H9 (cell line): Measurements from ENCODE around the gene NSMF. TPM values are rescaled to one million over a fixed set of nuclear protein-coding genes. Genes with fewer than 3 reads are reported as not detected.

Source experiments
- DNase-seq: peaks from one replicate; pipeline ENCODE4 v3.0.0-alpha.2; 2017
- H2AFZ ChIP-seq: one replicate; pipeline ENCODE4 v1.6.1; 2013; ENCODE audit warnings: mild to moderate bottlenecking, low read length, control low read depth, moderate library complexity
- H2AK5ac ChIP-seq: 2 replicates; pipeline ENCODE4 v1.6.1; 2013; ENCODE audit warnings: low read length, control low read depth, mixed read lengths; ENCODE audit not compliant: insufficient read length
- H2BK120ac ChIP-seq: one replicate; pipeline ENCODE4 v1.6.1; 2013; ENCODE audit warnings: low read depth, mild to moderate bottlenecking, low read length, control low read depth, inconsistent platforms; ENCODE audit not compliant: poor library complexity, severe bottlenecking
- H2BK12ac ChIP-seq: 2 replicates; pipeline ENCODE4 v1.6.1; 2013; ENCODE audit warnings: low read length, control low read depth, mixed read lengths, low read depth; ENCODE audit not compliant: insufficient read length
- H2BK15ac ChIP-seq: 2 replicates; pipeline ENCODE4 v1.6.1; 2013; ENCODE audit warnings: low read depth, low read length, control low read depth
- H2BK20ac ChIP-seq: one replicate; pipeline ENCODE4 v1.6.1; 2013; ENCODE audit warnings: low read depth, mild to moderate bottlenecking, low read length, control low read depth, inconsistent platforms; ENCODE audit not compliant: poor library complexity, severe bottlenecking
- H2BK5ac ChIP-seq: 2 replicates; pipeline ENCODE4 v1.6.1; 2013; ENCODE audit warnings: low read length, control low read depth, mixed read lengths; ENCODE audit not compliant: insufficient read length
- H3K14ac ChIP-seq: 2 replicates; pipeline ENCODE4 v1.6.1; 2013; ENCODE audit warnings: low read length, control low read depth; ENCODE audit not compliant: insufficient read depth
- H3K18ac ChIP-seq: 2 replicates; pipeline ENCODE4 v1.6.1; 2013; ENCODE audit warnings: low read depth, mild to moderate bottlenecking, mixed read lengths, low read length, control low read depth; ENCODE audit not compliant: insufficient read length
- H3K23ac ChIP-seq: 2 replicates; pipeline ENCODE4 v1.6.1; 2013; ENCODE audit warnings: low read length, control low read depth, mixed read lengths, low read depth; ENCODE audit not compliant: insufficient read length
- H3K23me2 ChIP-seq: 2 replicates; pipeline ENCODE4 v1.6.1; 2013; ENCODE audit warnings: low read depth, mild to moderate bottlenecking, mixed read lengths, low read length, control low read depth; ENCODE audit not compliant: insufficient read length, poor library complexity, severe bottlenecking
- H3K27ac ChIP-seq: 2 replicates; pipeline ENCODE4 v1.5.1; 2013; ENCODE audit warnings: low read length, control low read depth, mixed read lengths, low read depth; ENCODE audit not compliant: insufficient read length
- H3K27me3 ChIP-seq: 2 replicates; pipeline ENCODE4 v1.6.1; 2013; ENCODE audit warnings: low read length, control low read depth, inconsistent platforms; ENCODE audit not compliant: insufficient read depth
- H3K4ac ChIP-seq: 2 replicates; pipeline ENCODE4 v1.6.1; 2013; ENCODE audit warnings: low read depth, mild to moderate bottlenecking, control low read depth, inconsistent platforms, low read length, moderate library complexity
- H3K4me1 ChIP-seq: 2 replicates; pipeline ENCODE4 v1.6.1; 2013; ENCODE audit warnings: low read length, control low read depth, inconsistent platforms; ENCODE audit not compliant: insufficient read depth
- H3K4me2 ChIP-seq: 2 replicates; pipeline ENCODE4 v1.6.1; 2013; ENCODE audit warnings: low read length, control low read depth, mixed read lengths; ENCODE audit not compliant: insufficient read length, insufficient read depth
- H3K56ac ChIP-seq: 2 replicates; pipeline ENCODE4 v1.6.1; 2013; ENCODE audit warnings: low read depth, mild to moderate bottlenecking, mixed read lengths, low read length, control low read depth; ENCODE audit not compliant: insufficient read length
- H3K79me1 ChIP-seq: 2 replicates; pipeline ENCODE4 v1.6.1; 2013; ENCODE audit warnings: low read depth, mild to moderate bottlenecking, moderate library complexity, low read length, control low read depth, inconsistent platforms; ENCODE audit not compliant: insufficient read depth, poor library complexity, severe bottlenecking
- H3K79me2 ChIP-seq: 2 replicates; pipeline ENCODE4 v1.6.1; 2013; ENCODE audit warnings: low read length, control low read depth, inconsistent platforms; ENCODE audit not compliant: insufficient read depth
- H3K9ac ChIP-seq: 2 replicates; pipeline ENCODE4 v1.6.1; 2013; ENCODE audit warnings: low read length, control low read depth, mixed read lengths; ENCODE audit not compliant: insufficient read length; ENCODE audit errors: extremely low read depth
- H3K9me3 ChIP-seq: one replicate; pipeline ENCODE4 v1.6.1; 2013; ENCODE audit warnings: low read depth, low read length, inconsistent platforms; ENCODE audit not compliant: control insufficient read depth
- H3T11ph ChIP-seq: one replicate; pipeline ENCODE4 v1.6.1; 2013; ENCODE audit warnings: mild to moderate bottlenecking, low read length, control low read depth, inconsistent platforms
- H4K20me1 ChIP-seq: one replicate; pipeline ENCODE4 v1.6.1; 2013; ENCODE audit not compliant: control insufficient read depth, insufficient read length, insufficient read depth
- H4K5ac ChIP-seq: 2 replicates; pipeline ENCODE4 v1.6.1; 2013; ENCODE audit warnings: low read depth, mild to moderate bottlenecking, mixed read lengths, low read length, control low read depth; ENCODE audit not compliant: insufficient read length
- H4K8ac ChIP-seq: replicated peaks from 2 replicates; pipeline ENCODE4 v1.6.1; 2013; ENCODE audit warnings: low read length, control low read depth, mixed read lengths, low read depth; ENCODE audit not compliant: insufficient read length
- H4K91ac ChIP-seq: 2 replicates; pipeline ENCODE4 v1.6.1; 2013; ENCODE audit warnings: low read depth, mild to moderate bottlenecking, moderate library complexity, mixed read lengths, low read length, control low read depth; ENCODE audit not compliant: insufficient read length
- H3K27ac Mint-ChIP-seq, 3 experiments: 2 replicates in 2 of 3; 3 replicates in 1 of 3; pipeline ENCODE4 v1.8.0; 2020 to 2021; ENCODE audit warnings: mixed read lengths in 3 of 3, mild to moderate bottlenecking in 1 of 3, moderate library complexity in 1 of 3
- H3K27me3 Mint-ChIP-seq: 2 replicates; pipeline ENCODE4 v1.8.0; 2021; ENCODE audit warnings: low read depth, mild to moderate bottlenecking, moderate library complexity, mixed read lengths
- H3K36me3 Mint-ChIP-seq, 3 experiments: 2 replicates in 2 of 3; 3 replicates in 1 of 3; pipeline ENCODE4 v1.8.0; 2020 to 2021; ENCODE audit warnings: low read depth in 3 of 3, mixed read lengths in 3 of 3; ENCODE audit not compliant: insufficient read depth in 1 of 3
- H3K4me1 Mint-ChIP-seq, 2 experiments: 2 replicates each; pipeline ENCODE4 v1.8.0; 2020; ENCODE audit warnings: mixed read lengths in 2 of 2
- H3K4me3 Mint-ChIP-seq, 2 experiments: 2 replicates in 1 of 2; 3 replicates in 1 of 2; pipeline ENCODE4 v1.8.0; 2020 to 2021; ENCODE audit warnings: mild to moderate bottlenecking in 2 of 2, mixed read lengths in 2 of 2, moderate library complexity in 1 of 2
- H3K9me3 Mint-ChIP-seq, 2 experiments: 2 replicates in 1 of 2; 3 replicates in 1 of 2; pipeline ENCODE4 v1.8.0; 2020; ENCODE audit warnings: mild to moderate bottlenecking in 2 of 2, mixed read lengths in 2 of 2, moderate library complexity in 1 of 2
- WGBS: extraction: QIAGEN DNeasy Blood & Tissue Kit; methylation state at CpG from one replicate; pipeline ENCODE4 v1.1.7; 2013; ENCODE audit warnings: missing lambda C conversion rate, low lambda C conversion rate, mixed read lengths; ENCODE audit not compliant: insufficient read length; ENCODE audit errors: extremely low coverage; 5-methylcytosine and 5-hydroxymethylcytosine counted together
- total RNA-seq: library from RNA; stranded (reverse); gene quantifications from 2 replicates; pipeline ENCODE4 v1.2.1, GENCODE V29; 2021
- TF ChIP-seq, protein P1 (sequence below): fragments of 200-600 bp; sonication (generic); conservative IDR thresholded peaks from 3 replicates; pipeline ENCODE4 v1.8.0; 2021; ENCODE audit warnings: antibody characterized with exemption, mild to moderate bottlenecking

Gene NSMF
- total RNA-seq, 1 experiment from 2014 or later, result 46.3 TPM

DNA sequence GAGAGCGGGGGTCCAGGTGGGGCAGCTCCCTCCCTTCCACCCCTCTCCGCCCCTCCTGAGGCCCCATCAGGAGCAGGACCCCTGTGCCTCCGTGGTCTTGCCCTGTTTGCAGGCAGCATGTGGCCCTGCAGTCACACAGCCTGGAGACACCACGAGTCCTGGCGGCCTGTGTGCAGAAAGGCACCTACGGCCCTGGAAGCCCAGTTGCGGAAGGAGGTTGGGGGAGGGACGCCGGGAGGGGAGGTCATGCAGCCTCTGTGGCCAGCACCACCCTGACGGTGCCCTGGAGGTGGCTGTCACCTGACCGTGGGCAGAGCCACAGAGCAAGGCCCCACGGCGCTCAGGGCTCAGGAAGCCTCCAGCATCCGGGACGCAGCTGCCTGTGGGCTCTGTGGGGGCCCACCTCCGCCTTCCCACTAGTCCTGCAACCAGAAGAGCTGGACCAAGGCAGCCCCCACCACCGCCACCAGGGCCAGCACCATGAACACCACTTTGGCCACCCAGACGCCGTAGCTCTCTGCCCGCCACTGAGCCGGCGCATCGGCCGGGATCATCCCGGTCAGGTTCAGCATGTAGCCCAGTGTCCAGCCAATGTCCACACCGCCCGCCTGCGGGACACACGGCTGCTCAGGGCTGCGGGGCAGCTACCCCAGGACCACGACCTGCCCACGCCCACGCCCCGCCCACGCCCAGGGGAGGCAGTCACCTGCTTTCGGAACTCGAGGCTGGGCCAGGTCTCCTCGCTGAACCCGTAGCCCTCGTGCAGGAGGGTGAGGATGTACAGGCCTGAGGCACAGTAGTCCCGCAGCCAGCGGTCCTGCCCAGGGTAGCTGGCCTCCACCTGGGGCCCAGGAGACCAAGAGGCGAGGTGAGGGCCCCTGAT lies 24.4 kb downstream of the NSMF start:
- Histone ChIP-seq H4K8ac (no peak overlapping the region), H3K4ac (no peak overlapping the region), H2BK5ac (no peak overlapping the region), H3K79me1 (no peaks in the 10 kb centered on the region), H3K23me2 (no peaks in the 10 kb centered on the region), H3K4me1 (no peaks in the 10 kb centered on the region), H3K18ac (no peak overlapping the region), H3K9ac (no peak overlapping the region), H2AK5ac (no peak overlapping the region), H3T11ph (no peak overlapping the region), H3K56ac (no peak overlapping the region), H3K79me2 (no peaks in the 10 kb centered on the region), H2BK12ac (no peak overlapping the region), H3K23ac (no peak overlapping the region), H4K91ac (no peak overlapping the region), H2BK20ac (no peak overlapping the region), H4K20me1 (no peaks in the 10 kb centered on the region), H2BK120ac (no peak overlapping the region), H3K27ac (no peak overlapping the region), H3K4me2 (no peak overlapping the region), H3K14ac (no peak overlapping the region), H3K9me3 (no peaks in the 10 kb centered on the region), H4K5ac (no peak overlapping the region), H3K27me3 (no peaks in the 10 kb centered on the region), H2AFZ (no peak overlapping the region), H2BK15ac (no peak overlapping the region)
- H3K4me3 Mint-ChIP-seq, result no peak overlapping the region; a peak in 1 of 5 replicates
- no peaks in the 10 kb centered on the region for H3K36me3 Mint-ChIP-seq
- H3K27ac Mint-ChIP-seq, result no peak overlapping the region
- no CpG with 5 or more reads among the region's 43 CpGs for WGBS
- no peaks in the 10 kb centered on the region; a peak in 1 of 4 replicates for H3K4me1 Mint-ChIP-seq
- TF ChIP-seq, protein P1, sequence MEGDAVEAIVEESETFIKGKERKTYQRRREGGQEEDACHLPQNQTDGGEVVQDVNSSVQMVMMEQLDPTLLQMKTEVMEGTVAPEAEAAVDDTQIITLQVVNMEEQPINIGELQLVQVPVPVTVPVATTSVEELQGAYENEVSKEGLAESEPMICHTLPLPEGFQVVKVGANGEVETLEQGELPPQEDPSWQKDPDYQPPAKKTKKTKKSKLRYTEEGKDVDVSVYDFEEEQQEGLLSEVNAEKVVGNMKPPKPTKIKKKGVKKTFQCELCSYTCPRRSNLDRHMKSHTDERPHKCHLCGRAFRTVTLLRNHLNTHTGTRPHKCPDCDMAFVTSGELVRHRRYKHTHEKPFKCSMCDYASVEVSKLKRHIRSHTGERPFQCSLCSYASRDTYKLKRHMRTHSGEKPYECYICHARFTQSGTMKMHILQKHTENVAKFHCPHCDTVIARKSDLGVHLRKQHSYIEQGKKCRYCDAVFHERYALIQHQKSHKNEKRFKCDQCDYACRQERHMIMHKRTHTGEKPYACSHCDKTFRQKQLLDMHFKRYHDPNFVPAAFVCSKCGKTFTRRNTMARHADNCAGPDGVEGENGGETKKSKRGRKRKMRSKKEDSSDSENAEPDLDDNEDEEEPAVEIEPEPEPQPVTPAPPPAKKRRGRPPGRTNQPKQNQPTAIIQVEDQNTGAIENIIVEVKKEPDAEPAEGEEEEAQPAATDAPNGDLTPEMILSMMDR, result no peak
- no peaks in the 10 kb centered on the region for H3K9me3 Mint-ChIP-seq
- no peak for DNase-seq
- H3K27me3 Mint-ChIP-seq, result peaks cover 3% of the 10 kb centered on the region; the same call in 1 of the 2 replicates
